Adrenal gland (tissue), 12 donors: ENCODE measurements around the gene SEZ6. TPM values are rescaled to one million over a fixed set of nuclear protein-coding genes. Genes with fewer than 3 reads are reported as not detected.

ENCODE experiments used
- DNase-seq, 7 donors: peaks; one replicate each; pipeline ENCODE4 v3.0.0-alpha.2; 2019 to 2020
- H3K27ac ChIP-seq, 5 donors: fragments of 200-600 bp; sonication (generic) in 4 of 5; 1 replicate in 3 of 5; 2 replicates in 2 of 5; pipeline versions ENCODE4 v1.5.1 to v1.8.0; 2016 to 2020; ENCODE audit warnings: mild to moderate bottlenecking in 1 of 5
- H3K27me3 ChIP-seq: fragments of 200-600 bp; 2 replicates; pipeline ENCODE4 v1.8.0; 2021
- H3K36me3 ChIP-seq, 2 donors: fragments of 200-600 bp; replicated peaks in 1 of 2; 1 replicate in 1 of 2; 2 replicates in 1 of 2; pipeline versions ENCODE4 v1.5.1 to v1.8.0; 2018 to 2022
- H3K4me1 ChIP-seq, 2 donors: fragments of 200-600 bp; replicated peaks in 1 of 2; 1 replicate in 1 of 2; 2 replicates in 1 of 2; pipeline versions ENCODE4 v1.5.1 to v1.8.0; 2018 to 2021
- H3K4me3 ChIP-seq, 4 donors: fragments of 200-600 bp; sonication (generic) in 3 of 4; one replicate each; pipeline ENCODE4 v1.5.1; 2016 to 2018
- H3K9me3 ChIP-seq, 3 donors: fragments of 200-600 bp; sonication (generic) in 1 of 3; replicated peaks in 1 of 3; 1 replicate in 2 of 3; 2 replicates in 1 of 3; pipeline versions ENCODE4 v1.5.1 to v1.8.0; 2016 to 2021
- POLR2A ChIP-seq, 2 donors: fragments of 450-650 bp; IDR thresholded peaks; one replicate each; pipeline ENCODE4 v1.6.1; 2017; ENCODE audit warnings: antibody characterized with exemption in 2 of 2, mild to moderate bottlenecking in 2 of 2, moderate library complexity in 1 of 2
- WGBS, 4 donors: extraction: QIAGEN DNeasy Blood & Tissue Kit in 2 of 4; methylation state at CpG; one replicate each; pipeline versions ENCODE4 v1.1.5 to v1.1.7; 2013 to 2017; 5-methylcytosine and 5-hydroxymethylcytosine counted together
- intact Hi-C, 2 donors: fragments of 100-400 bp; cut with DNase I; formaldehyde crosslinking; loops; one replicate each; pipeline versions ENCODE4 v1.14.1 to v1.15.0; 2022 to 2023
- polyA plus RNA-seq, 3 donors: library from polyadenylated mRNA; stranded (reverse); fragments of 200-250 nt in 2 of 3; fragments of 350-450 nt in 1 of 3; fragmentation: Illumina TruSeq in 1 of 3; extraction: RNeasy Lipid Tissue Mini Kit (QIAGEN cat#74804) in 1 of 3; gene quantifications; one replicate each; pipeline ENCODE4 v1.2.3, GENCODE V29; 2013 to 2014
- total RNA-seq, 9 donors: library from RNA; depleted of rRNA in 4 of 9; stranded (reverse); fragments of >200 nt in 4 of 9; fragments of 120-200 nt in 1 of 9; fragmentation: NEBNext Ultra II Directional in 1 of 9; extraction: Animal tissue kit (Norgen Biotek cat#: 25700) in 1 of 9; gene quantifications; one replicate each; pipeline versions ENCODE4 v1.1.0 to v1.2.4, GENCODE V29; 2013 to 2023
- TF ChIP-seq, protein P1 (sequence below), 6 experiments: fragments of 450-650 bp in 4 of 6; fragments of 200-600 bp in 2 of 6; sonication (generic) in 1 of 6; IDR thresholded peaks; 1 replicate in 5 of 6; 2 replicates in 1 of 6; pipeline versions ENCODE4 v1.5.1 to v1.8.0; 2016 to 2021; ENCODE audit warnings: antibody characterized with exemption in 6 of 6, mild to moderate bottlenecking in 2 of 6, moderate library complexity in 1 of 6
- donor health status: healthy with polysubstance abuse.
- donor health status: Bipolar disorder and iron deficiency.
- donor health status: DM: yes; HTN: yes; CAD: no.
- donor health status: DM: no; HTN: no; CAD: no.
- donor health status: DM: no; HTN: no; CAD: no.
- donor health status: DM: yes; HTN: yes; CAD: no.

Gene SEZ6
- total and polyA plus RNA-seq, 12 donors: 0.11 to 1.0 (median 0.33) TPM; not detected in 6

DNA sequence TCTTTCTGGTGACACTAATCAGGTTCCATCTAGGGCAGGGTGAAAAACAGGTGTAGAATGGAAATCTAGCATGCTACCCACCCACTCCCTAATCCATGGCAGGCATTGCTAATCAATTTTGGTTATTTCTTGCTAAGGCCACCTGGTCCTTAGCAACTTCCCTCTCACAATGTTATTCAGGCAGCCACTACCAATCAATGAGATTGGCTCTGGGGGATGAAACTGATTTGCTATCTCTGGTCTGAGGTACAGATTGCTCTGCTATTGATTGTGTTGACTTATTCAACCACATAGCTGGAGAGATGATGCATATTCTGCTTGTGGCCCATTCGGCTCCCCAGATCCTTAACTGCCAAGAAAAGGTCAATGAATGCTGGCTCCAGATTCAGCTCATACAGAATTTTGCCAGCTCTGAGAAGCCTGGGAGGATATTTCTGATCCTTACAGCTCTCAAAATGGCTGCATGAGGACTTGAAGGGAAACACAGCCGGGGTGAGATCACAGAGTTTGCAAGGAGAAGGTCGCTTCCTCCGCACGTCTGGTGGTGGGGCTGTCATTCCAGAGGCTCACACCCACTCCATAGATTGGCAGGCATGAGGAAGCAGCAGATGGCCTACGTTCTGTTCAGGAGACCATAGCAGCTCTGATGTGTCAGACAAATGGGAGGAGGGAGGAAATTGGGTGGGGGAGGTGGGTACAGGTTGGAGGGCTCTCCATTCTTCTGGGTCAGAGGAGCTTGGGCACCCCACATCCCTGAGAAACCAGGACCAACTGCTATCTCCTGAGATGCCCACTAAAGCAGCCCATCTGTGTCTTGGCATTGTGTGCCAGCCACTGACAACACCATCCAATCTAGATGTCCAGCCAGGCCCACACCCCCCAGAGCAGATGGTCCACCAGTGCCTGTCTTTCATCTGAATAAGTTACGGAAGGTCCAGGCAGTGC, 22.3 kb downstream of the SEZ6 start:
- 42 to 72% (median 66%) methylated on average over 5 to 7 of the region's 7 CpGs for WGBS, 4 donors
- H3K4me3 ChIP-seq: no peak overlapping the region

DNA sequence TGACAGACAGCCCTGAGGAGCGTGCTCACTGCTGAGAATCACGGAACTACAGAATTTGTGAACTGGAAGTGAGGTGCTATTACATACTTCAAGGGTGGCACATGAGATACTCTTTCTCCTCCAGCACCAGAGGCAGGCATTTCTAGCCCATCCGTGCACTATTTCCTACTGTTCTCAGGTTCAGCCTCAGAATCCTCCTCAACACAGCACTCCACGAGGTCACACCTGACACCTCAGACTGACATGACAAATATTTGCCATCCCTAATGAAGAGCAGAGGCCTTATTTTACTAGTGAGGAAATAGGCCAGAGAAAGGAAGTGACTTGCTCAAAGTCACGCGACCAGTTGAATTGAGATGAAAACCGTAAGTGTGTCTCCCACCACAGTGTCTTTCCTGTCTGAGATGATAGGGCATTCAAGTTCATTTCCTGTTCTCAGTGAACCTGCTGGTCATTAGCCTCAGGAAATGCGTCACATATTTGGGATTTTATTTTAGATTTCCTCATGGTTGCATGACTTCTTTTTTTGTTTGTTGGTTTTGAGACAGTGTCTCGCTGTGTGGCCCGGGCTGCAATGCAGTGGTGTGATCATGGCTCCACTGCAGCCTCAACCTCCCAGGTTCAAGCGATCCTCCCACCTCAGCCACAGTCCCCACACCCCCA, 23.6 kb downstream of the SEZ6 start:
- Histone ChIP-seq H3K4me1 (no peaks in the 10 kb centered on the region), H3K27me3 (no peaks in the 10 kb centered on the region), H3K9me3 (no peaks in the 10 kb centered on the region), H3K36me3 (no peaks in the 10 kb centered on the region), H3K4me3 (no peak overlapping the region), H3K27ac (peak overlapping the region in 3 of 5 donors; percentile 21 to 86 (median 48))
- peak in 5 of 7 donors; percentile 23 to 65 (median 44) for DNase-seq
- WGBS, 4 donors: 63 to 73% (median 65%) methylated on average over 11 of the region's 11 CpGs
- TF ChIP-seq, protein P1, sequence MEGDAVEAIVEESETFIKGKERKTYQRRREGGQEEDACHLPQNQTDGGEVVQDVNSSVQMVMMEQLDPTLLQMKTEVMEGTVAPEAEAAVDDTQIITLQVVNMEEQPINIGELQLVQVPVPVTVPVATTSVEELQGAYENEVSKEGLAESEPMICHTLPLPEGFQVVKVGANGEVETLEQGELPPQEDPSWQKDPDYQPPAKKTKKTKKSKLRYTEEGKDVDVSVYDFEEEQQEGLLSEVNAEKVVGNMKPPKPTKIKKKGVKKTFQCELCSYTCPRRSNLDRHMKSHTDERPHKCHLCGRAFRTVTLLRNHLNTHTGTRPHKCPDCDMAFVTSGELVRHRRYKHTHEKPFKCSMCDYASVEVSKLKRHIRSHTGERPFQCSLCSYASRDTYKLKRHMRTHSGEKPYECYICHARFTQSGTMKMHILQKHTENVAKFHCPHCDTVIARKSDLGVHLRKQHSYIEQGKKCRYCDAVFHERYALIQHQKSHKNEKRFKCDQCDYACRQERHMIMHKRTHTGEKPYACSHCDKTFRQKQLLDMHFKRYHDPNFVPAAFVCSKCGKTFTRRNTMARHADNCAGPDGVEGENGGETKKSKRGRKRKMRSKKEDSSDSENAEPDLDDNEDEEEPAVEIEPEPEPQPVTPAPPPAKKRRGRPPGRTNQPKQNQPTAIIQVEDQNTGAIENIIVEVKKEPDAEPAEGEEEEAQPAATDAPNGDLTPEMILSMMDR (IDR thresholded peaks at IDR 0.05): no peak
- no peak for TF ChIP-seq POLR2A (IDR thresholded peaks at IDR 0.05)
- intact Hi-C loops: no loop called here

More for the DNA sequence above, 22.3 kb downstream of the SEZ6 start:
- intact Hi-C loops: no loop called here
- Histone ChIP-seq H3K9me3 (no peaks in the 10 kb centered on the region), H3K36me3 (no peaks in the 10 kb centered on the region), H3K27me3 (no peaks in the 10 kb centered on the region), H3K4me1 (no peaks in the 10 kb centered on the region), H3K27ac (no peak overlapping the region)
- no peak for DNase-seq
- TF ChIP-seq, protein P1 (IDR thresholded peaks at IDR 0.05): no peak

DNA sequence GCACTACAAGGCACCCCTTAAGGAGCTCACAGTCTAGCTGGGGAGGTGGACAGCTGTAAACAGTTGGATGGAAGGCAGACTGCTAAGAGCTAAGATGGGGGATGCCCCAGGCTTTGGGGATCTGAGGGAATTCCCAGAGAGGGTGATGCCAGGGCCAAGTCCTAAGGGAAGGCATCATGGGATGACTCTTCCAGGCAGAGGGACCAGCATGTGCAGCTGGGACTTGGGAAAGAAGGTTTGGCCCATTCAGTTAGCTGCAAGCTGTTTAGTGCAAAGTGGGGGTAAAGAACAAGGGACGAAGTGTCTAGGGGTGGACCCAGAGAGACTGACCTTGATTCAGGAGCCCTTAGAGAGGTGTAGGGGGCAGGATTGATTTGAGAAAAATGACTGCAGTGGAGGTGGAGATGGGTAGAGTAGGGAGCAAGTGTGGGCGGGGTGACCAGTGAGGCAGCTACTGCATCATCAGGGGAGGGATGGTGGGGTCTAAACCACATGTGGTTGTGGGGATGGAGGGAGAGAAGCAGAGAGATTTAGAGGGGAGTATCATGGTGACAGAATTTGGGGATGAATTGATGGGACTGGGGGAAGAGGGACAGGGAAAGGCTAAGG, 27.4 kb downstream of the SEZ6 start:
- 85 to 92% (median 89%) methylated on average over 2 of the region's 2 CpGs for WGBS, 4 donors
- Histone ChIP-seq H3K27ac (no peak overlapping the region), H3K4me1 (no peaks in the 10 kb centered on the region), H3K4me3 (no peak overlapping the region), H3K27me3 (no peaks in the 10 kb centered on the region), H3K9me3 (no peaks in the 10 kb centered on the region), H3K36me3 (no peaks in the 10 kb centered on the region)
- no peak for TF ChIP-seq POLR2A (IDR thresholded peaks at IDR 0.05)
- TF ChIP-seq, protein P1 (IDR thresholded peaks at IDR 0.05): no peak
- intact Hi-C loops: no loop called here
- no peak for DNase-seq
